ENCODE data around the gene HCFC1. TPM values are rescaled to one million over a fixed set of nuclear protein-coding genes. Genes with fewer than 3 reads are reported as not detected.
A peak's percentile ranks its signal among the peaks of the same experiment; 100 is the strongest.

Gene HCFC1
- total and polyA plus RNA-seq, 11 donors, result 11.8 to 72.6 (median 33.8) TPM

DNA sequence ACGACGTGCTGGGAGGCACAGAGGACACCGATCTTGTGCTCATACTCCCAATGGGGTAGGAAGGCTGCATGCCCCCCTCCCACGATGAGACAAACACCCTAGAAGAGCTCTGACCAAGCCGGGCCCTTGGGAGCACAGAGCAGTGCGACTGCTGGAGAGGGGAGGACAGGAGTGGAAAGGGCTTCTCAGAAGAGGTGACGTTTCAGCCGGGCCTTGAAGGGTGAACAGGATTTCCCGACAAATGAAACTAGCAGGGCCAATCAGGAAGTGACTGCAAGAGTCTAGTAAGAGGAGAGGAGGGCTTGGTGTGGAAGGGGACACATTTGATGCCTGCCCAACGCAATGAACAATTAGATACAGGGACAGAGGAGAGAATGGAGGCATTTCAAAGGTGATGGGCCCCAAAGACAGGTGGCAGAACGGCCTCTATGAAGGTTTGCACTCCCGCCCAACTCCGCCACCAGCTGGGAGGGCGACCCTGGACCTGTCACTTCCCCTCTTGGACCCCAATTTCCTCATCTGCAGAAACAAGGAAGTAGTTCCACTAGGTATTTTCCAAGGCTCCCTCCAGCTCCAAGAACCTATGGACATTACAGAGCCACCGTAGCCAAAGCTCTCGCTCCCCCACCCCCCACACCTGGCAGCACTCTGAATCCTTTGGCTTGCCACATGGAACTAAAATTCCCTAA, 3.9 kb downstream of the HCFC1 start:
- H3K27ac ChIP-seq, result peak overlapping the region in 7 of 12 donors; percentile 3 to 100 (median 68)
- 47 to 70% (median 62%) methylated on average over 16 of the region's 16 CpGs for WGBS, 4 donors
- H3K9me3 ChIP-seq, result no peaks in the 10 kb centered on the region
- no peak for TF ChIP-seq POLR2A (IDR thresholded peaks at IDR 0.05)
- TF ChIP-seq, protein P1, sequence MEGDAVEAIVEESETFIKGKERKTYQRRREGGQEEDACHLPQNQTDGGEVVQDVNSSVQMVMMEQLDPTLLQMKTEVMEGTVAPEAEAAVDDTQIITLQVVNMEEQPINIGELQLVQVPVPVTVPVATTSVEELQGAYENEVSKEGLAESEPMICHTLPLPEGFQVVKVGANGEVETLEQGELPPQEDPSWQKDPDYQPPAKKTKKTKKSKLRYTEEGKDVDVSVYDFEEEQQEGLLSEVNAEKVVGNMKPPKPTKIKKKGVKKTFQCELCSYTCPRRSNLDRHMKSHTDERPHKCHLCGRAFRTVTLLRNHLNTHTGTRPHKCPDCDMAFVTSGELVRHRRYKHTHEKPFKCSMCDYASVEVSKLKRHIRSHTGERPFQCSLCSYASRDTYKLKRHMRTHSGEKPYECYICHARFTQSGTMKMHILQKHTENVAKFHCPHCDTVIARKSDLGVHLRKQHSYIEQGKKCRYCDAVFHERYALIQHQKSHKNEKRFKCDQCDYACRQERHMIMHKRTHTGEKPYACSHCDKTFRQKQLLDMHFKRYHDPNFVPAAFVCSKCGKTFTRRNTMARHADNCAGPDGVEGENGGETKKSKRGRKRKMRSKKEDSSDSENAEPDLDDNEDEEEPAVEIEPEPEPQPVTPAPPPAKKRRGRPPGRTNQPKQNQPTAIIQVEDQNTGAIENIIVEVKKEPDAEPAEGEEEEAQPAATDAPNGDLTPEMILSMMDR (IDR thresholded peaks at IDR 0.05), result no peak
- H3K36me3 ChIP-seq, result peaks cover 0 to 22% (median 12%) of the 10 kb centered on the region in 9 donors
- peaks cover 0 to 9% (median 0%) of the 10 kb centered on the region in 9 donors for H3K27me3 ChIP-seq
- intact Hi-C loops (cut with DNase I), result loop anchor here in 1 of 10 donors (2.0 kb wide), 1 partner anchor 39 kb away; no protein-coding TSS in a partner anchor
- DNase-seq, result peak in 1 of 5 donors; percentile 23
- ATAC-seq, result no peak
- H3K4me3 ChIP-seq, result peak overlapping the region in 2 of 12 donors; percentile 90 to 94
- peaks cover 0 to 60% (median 35%) of the 10 kb centered on the region in 12 donors for H3K4me1 ChIP-seq

DNA sequence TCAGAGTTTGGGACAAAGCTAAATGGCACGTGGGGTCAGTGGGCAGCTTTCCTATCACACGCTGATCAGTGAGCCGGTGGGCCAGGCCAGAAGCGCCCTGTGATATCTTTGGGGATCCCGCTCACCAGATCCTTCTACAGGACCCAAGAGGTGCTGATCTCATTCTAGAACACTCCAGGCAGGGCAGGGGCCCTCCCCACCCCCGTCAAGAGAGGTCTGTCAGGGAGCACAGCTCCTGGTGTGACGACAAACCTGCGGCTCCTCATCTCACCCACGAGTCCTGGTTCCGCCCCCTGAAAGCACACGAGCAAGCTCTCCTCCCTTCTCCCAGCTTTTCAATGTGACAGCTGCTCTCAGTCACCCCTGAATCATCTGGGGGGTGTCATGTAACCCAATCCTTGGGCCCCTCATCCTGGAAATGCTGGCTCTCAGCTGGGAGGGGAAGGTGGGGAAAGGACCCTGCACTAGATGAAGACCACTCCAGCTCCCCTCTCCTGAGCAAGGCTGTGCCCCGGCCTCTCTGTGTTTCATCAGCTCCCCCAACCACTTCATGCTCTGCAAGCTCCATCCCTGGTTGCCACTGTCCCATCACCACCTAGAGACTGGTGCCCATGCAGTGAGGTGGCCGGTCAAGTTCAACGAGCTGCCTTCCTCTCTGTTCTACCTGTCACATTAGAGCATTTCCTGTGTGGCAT, 4.6 kb downstream of the HCFC1 start:
- 59 to 87% (median 74%) methylated on average over 8 to 14 of the region's 14 CpGs for WGBS, 4 donors
- Histone ChIP-seq H3K27ac (peak overlapping the region in 8 of 12 donors; percentile 3 to 100 (median 49)), H3K4me3 (peak overlapping the region in 1 of 12 donors; percentile 94), H3K9me3 (no peaks in the 10 kb centered on the region), H3K36me3 (peaks cover 0 to 28% (median 17%) of the 10 kb centered on the region in 9 donors), H3K4me1 (peaks cover 0 to 60% (median 35%) of the 10 kb centered on the region in 12 donors), H3K27me3 (peaks cover 0 to 9% (median 0%) of the 10 kb centered on the region in 9 donors)
- intact Hi-C loops (cut with DNase I), result no loop called here
- TF ChIP-seq, protein P1 (IDR thresholded peaks at IDR 0.05), result no peak
- TF ChIP-seq POLR2A (IDR thresholded peaks at IDR 0.05), result no peak
- ATAC-seq (no peak), DNase-seq (peak in 1 of 5 donors; percentile 22)

DNA sequence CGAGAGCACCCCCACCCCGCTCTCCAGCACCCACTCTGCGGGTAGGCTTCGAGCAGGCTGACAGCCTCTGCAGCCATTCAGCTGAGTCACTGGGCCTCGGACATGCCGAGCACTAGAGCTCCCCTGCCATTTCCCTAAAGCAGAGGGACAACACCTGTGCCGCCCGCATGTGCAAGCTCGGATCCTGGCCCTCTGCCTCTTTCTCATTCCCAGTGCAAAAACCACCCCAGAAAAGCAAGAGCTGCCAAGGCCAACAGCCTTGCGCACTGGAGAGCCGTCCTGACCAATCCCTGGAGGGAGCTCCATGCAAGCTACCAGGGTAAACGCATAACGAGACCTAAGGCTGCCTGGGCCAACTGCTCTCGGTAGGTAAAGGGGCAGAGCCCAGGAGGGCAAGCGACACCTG, 5.3 kb downstream of the HCFC1 start:
- no peak overlapping the region for H3K4me3 ChIP-seq
- 56 to 75% (median 69%) methylated on average over 15 of the region's 15 CpGs for WGBS, 4 donors
- DNase-seq, result peak in 2 of 5 donors; percentile 40 to 51

More for the DNA sequence above, 5.3 kb downstream of the HCFC1 start:
- peak overlapping the region in 5 of 12 donors; percentile 22 to 100 (median 83) for H3K27ac ChIP-seq
- TF ChIP-seq, protein P1 (IDR thresholded peaks at IDR 0.05), result no peak
- TF ChIP-seq POLR2A (IDR thresholded peaks at IDR 0.05), result no peak
- H3K36me3 ChIP-seq, result peaks cover 0 to 35% (median 24%) of the 10 kb centered on the region in 9 donors
- peak in 2 of 4 donors; percentile 6 to 11 for ATAC-seq
- intact Hi-C loops (cut with DNase I), result no loop called here
- peaks cover 0 to 60% (median 35%) of the 10 kb centered on the region in 12 donors for H3K4me1 ChIP-seq
- no peaks in the 10 kb centered on the region for H3K9me3 ChIP-seq
- peaks cover 0 to 8% (median 0%) of the 10 kb centered on the region in 9 donors for H3K27me3 ChIP-seq
